HepG2 (cell line): ENCODE measurements around the gene FAM110A. TPM values are rescaled to one million over a fixed set of nuclear protein-coding genes. Genes with fewer than 3 reads are reported as not detected.

Experiments used
- ATAC-seq: fragments of 200-7000 bp; cut with Tn5 transposase; 3 replicates; pipeline ENCODE4 v1.9.1; 2020; ENCODE audit warnings: mild to moderate bottlenecking, moderate library complexity
- BruUV-seq: library from RNA; stranded (reverse); fragments of 400-500 nt; replicated peaks from 2 replicates; lab custom pipeline; 2021; lab: Mats Ljungman, UMichigan
- CTCF ChIA-PET: fragments of 300-600 bp; formaldehyde crosslinking; extraction: SDS; loops from one replicate; lab custom pipeline; 2021; ENCODE audit warnings: low total read pairs, inconsistent platforms, low intra/inter-chr PET ratio; lab: Yijun Ruan, JAX
- POLR2A ChIA-PET: fragments of 350-600 bp; sonication (Branson Sonifier 250); formaldehyde crosslinking; loops from one replicate; lab custom pipeline; 2020; ENCODE audit warnings: antibody characterized with exemption, inconsistent platforms; lab: Yijun Ruan, JAX
- DNase-seq: peaks from one replicate; pipeline ENCODE4 v3.0.0-alpha.2; 2015; ENCODE audit warnings: low spot score
- FAIRE-seq: peaks from 3 replicates; lab custom pipeline; 2011; peaks lifted over from hg19 to GRCh38; lab: Jason Lieb, UNC
- H2AFZ ChIP-seq: one replicate; pipeline ENCODE4 v1.6.1; 2011; ENCODE audit warnings: low read length, inconsistent platforms
- H3K27ac ChIP-seq: fragments of 300-600 bp; 3 replicates; pipeline ENCODE4 v1.8.0; 2011; ENCODE audit warnings: mixed run types, mild to moderate bottlenecking, mixed read lengths, low read length, inconsistent platforms; ENCODE audit not compliant: insufficient read depth; ENCODE audit errors: extremely low read length
- H3K27me3 ChIP-seq, 2 experiments: fragments of 200-600 bp in 1 of 2; 2 replicates in 1 of 2; 3 replicates in 1 of 2; pipeline versions ENCODE4 v1.6.0 to v1.8.0; 2011; ENCODE audit warnings: low read length in 2 of 2, mild to moderate bottlenecking in 2 of 2, moderate library complexity in 2 of 2, inconsistent platforms in 1 of 2; ENCODE audit not compliant: insufficient read depth in 2 of 2, control insufficient read depth in 1 of 2
- H3K36me3 ChIP-seq, 2 experiments: fragments of 200-600 bp in 1 of 2; replicated peaks in 1 of 2; 2 replicates in 1 of 2; 3 replicates in 1 of 2; pipeline versions ENCODE4 v1.5.1 to v1.8.0; 2011; ENCODE audit warnings: low read length in 2 of 2, inconsistent platforms in 1 of 2; ENCODE audit not compliant: insufficient read depth in 2 of 2, control insufficient read depth in 1 of 2
- H3K4me1 ChIP-seq: 2 replicates; pipeline ENCODE4 v1.5.1; 2012; ENCODE audit warnings: low read length, inconsistent platforms; ENCODE audit not compliant: insufficient read depth
- H3K4me2 ChIP-seq: 2 replicates; pipeline ENCODE4 v1.6.0; 2011; ENCODE audit warnings: low read depth, low read length, inconsistent platforms
- H3K4me3 ChIP-seq, 3 experiments: fragments of 200-600 bp in 1 of 3; sonication (generic), shearing (Covaris generic) in 1 of 3; replicated peaks in 1 of 3; 2 replicates each; pipeline ENCODE4 v1.5.1; 2011 to 2016; ENCODE audit warnings: low read length in 3 of 3, inconsistent platforms in 2 of 3, low read depth in 2 of 3, mild to moderate bottlenecking in 2 of 3, control low read depth in 1 of 3, mixed read lengths in 1 of 3; ENCODE audit not compliant: insufficient read depth in 1 of 3
- H3K79me2 ChIP-seq: one replicate; pipeline ENCODE4 v1.6.1; 2011; ENCODE audit warnings: low read length, inconsistent platforms; ENCODE audit not compliant: insufficient read depth
- H3K9ac ChIP-seq: 2 replicates; pipeline ENCODE4 v1.6.0; 2011; ENCODE audit warnings: mild to moderate bottlenecking, low read depth, low read length, inconsistent platforms; ENCODE audit not compliant: insufficient read depth
- H3K9me3 ChIP-seq: 2 replicates; pipeline ENCODE4 v1.5.1; 2012; ENCODE audit warnings: mild to moderate bottlenecking, low read length
- H4K20me1 ChIP-seq: 2 replicates; pipeline ENCODE4 v1.6.0; 2011; ENCODE audit warnings: inconsistent platforms, mild to moderate bottlenecking, low read length, moderate library complexity; ENCODE audit not compliant: insufficient read depth
- CHCHD3 ChIP-seq: sonication (generic); formaldehyde crosslinking; IDR thresholded peaks from 2 replicates; pipeline ENCODE4 v1.8.0; 2022; ENCODE audit warnings: mild to moderate bottlenecking, missing genetic modification reagents, moderate library complexity
- HNF1A ChIP-seq, 2 experiments: sonication (generic) in 1 of 2; formaldehyde crosslinking in 1 of 2; IDR thresholded peaks; 2 replicates each; pipeline versions ENCODE4 v1.4.0 to v1.6.1; 2016 to 2020; ENCODE audit warnings: borderline replicate concordance in 1 of 2, low read depth in 1 of 2, mild to moderate bottlenecking in 1 of 2, missing genetic modification reagents in 1 of 2
- ZFP36L1 ChIP-seq: sonication (generic); formaldehyde crosslinking; IDR thresholded peaks from 2 replicates; pipeline ENCODE4 v1.8.0; 2022; ENCODE audit warnings: mild to moderate bottlenecking, missing genetic modification reagents, moderate library complexity
- ZFYVE20 ChIP-seq: sonication (generic); formaldehyde crosslinking; IDR thresholded peaks from 2 replicates; pipeline ENCODE4 v1.8.0; 2023; ENCODE audit warnings: low read depth, mild to moderate bottlenecking, moderate library complexity, missing genetic modification reagents, borderline replicate concordance
- ZNF274 ChIP-seq: sonication (generic); formaldehyde crosslinking; IDR thresholded peaks from 2 replicates; pipeline ENCODE4 v1.5.1; 2020; ENCODE audit warnings: mild to moderate bottlenecking, missing genetic modification reagents
- ZNF558 ChIP-seq: sonication (generic); formaldehyde crosslinking; IDR thresholded peaks from 2 replicates; pipeline ENCODE4 v1.9.0; 2022; ENCODE audit warnings: mild to moderate bottlenecking, missing genetic modification reagents, borderline replicate concordance
- ZNF646 ChIP-seq: sonication (generic); formaldehyde crosslinking; IDR thresholded peaks from 2 replicates; pipeline ENCODE4 v1.9.0; 2021; ENCODE audit warnings: mild to moderate bottlenecking, missing genetic modification reagents
- ZNF672 ChIP-seq: sonication (generic); formaldehyde crosslinking; IDR thresholded peaks from 2 replicates; pipeline ENCODE4 v1.8.1; 2022; ENCODE audit warnings: missing genetic modification reagents
- ZNF788 ChIP-seq: sonication (generic); formaldehyde crosslinking; IDR thresholded peaks from 2 replicates; pipeline ENCODE4 v1.5.0; 2020; ENCODE audit warnings: mild to moderate bottlenecking, missing genetic modification reagents, borderline replicate concordance
- ZNF839 ChIP-seq: sonication (generic); formaldehyde crosslinking; IDR thresholded peaks from 2 replicates; pipeline ENCODE4 v1.4.0; 2020; ENCODE audit warnings: missing genetic modification reagents, mild to moderate bottlenecking, borderline replicate concordance
- WGBS: methylation state at CpG from one replicate; pipeline ENCODE4 v1.1.6; 2017; ENCODE audit warnings: low lambda C conversion rate; 5-methylcytosine and 5-hydroxymethylcytosine counted together
- in situ Hi-C: cut with HindIII; loops from 2 replicates; pipeline ENCODE4 v1.10.0; 2017; ENCODE audit warnings: low pct_unique_long_range_greater_than_20kb; ENCODE audit not compliant: extremely low pct_ligation_motif_present
- intact Hi-C: fragments of 100-400 bp; cut with micrococcal nuclease; formaldehyde crosslinking; loops from one replicate; pipeline ENCODE4 v1.10.0; 2022; ENCODE audit not compliant: unreplicated experiment
- polyA plus RNA-seq, 8 experiments: library from polyadenylated mRNA; depleted of rRNA in 3 of 8; stranded (reverse) in 7 of 8; unstranded in 1 of 8; fragments of >200 nt; fragmentation: Illumina TruSeq in 4 of 8; extraction: Trizol in 4 of 8; gene quantifications; 2 replicates each; pipeline versions ENCODE4 v1.2.1 to v1.2.3, GENCODE V29; 2011 to 2016; ENCODE audit warnings: low read depth in 4 of 8, missing spikeins in 1 of 8, mixed read lengths in 1 of 8; ENCODE audit not compliant: insufficient read depth in 1 of 8
- total RNA-seq, 5 experiments: library from RNA; depleted of rRNA; stranded (reverse); fragments of >200 nt; fragmentation: Illumina TruSeq; extraction: Trizol; gene quantifications; 2 replicates each; pipeline ENCODE4 v1.2.3, GENCODE V29; 2016; ENCODE audit warnings: low read depth in 1 of 5

The FAM110A gene
- total and polyA plus RNA-seq, 2 of the 13 experiments (the other 11 are each of a cell fraction or from before 2014, with no cell fraction given): 1.9 TPM

GRCh38 chr20:834151-834746, 734 bp downstream of the FAM110A start:
- Histone ChIP-seq H3K79me2 (no peaks in the 10 kb centered on the region), H3K4me1 (peaks cover 15% of the 10 kb centered on the region), H3K9me3 (no peaks in the 10 kb centered on the region), H4K20me1 (no peaks in the 10 kb centered on the region), H3K9ac (peak overlapping the region; percentile 68; the same call in 1 of the 2 replicates), H3K27ac (no peak overlapping the region), H3K36me3 (no peaks in the 10 kb centered on the region), H3K4me2 (peak overlapping the region; percentile 91), H2AFZ (no peak overlapping the region), H3K27me3 (peaks cover 0 to 7% of the 10 kb centered on the region in 2 experiments; a peak in 3 of 5 replicates), H3K4me3 (peak overlapping the region; percentile 66 to 81 (median 73))
- FAIRE-seq (no peak), ATAC-seq (peak; percentile 63), DNase-seq (no peak)
- WGBS: 11% methylated on average over 18 of the region's 18 CpGs
- in situ Hi-C loops: no loop called here
- BruUV-seq: no TSS peak
- ChIA-PET CTCF (no interaction called here), POLR2A (interaction anchor here (0.6 kb wide), 1 partner anchor 23 kb away, joined by 3 read pairs; no protein-coding TSS in a partner anchor)
- intact Hi-C loops: loop anchor here (5.0 kb wide), 1 partner anchor 1128 kb away; no protein-coding TSS in a partner anchor
- TF ChIP-seq ZNF672 (CRISPR knock-in tag) (no peak), ZNF646 (CRISPR knock-in tag) (0 out of 2 replicates have a peak, but pooled peaks have one; percentile 6), ZNF274 (CRISPR knock-in tag) (0 out of 2 replicates have a peak, but pooled peaks have one; percentile 7), CHCHD3 (CRISPR knock-in tag) (0 out of 2 replicates have a peak, but pooled peaks have one; percentile 42), ZNF839 (CRISPR knock-in tag) (no peak), ZFP36L1 (0 out of 2 replicates have a peak, but pooled peaks have one; percentile 4), ZNF558 (0 out of 2 replicates have a peak, but pooled peaks have one; percentile 8), HNF1A (IDR thresholded peaks at IDR 0.05; ENCODE audit: low read depth) (no peak), HNF1A (CRISPR knock-in tag; IDR thresholded peaks at IDR 0.05; ENCODE audit: borderline replicate concordance) (no peak), ZFYVE20 (0 out of 2 replicates have a peak, but pooled peaks have one; percentile 56), ZNF788 (CRISPR knock-in tag) (0 out of 2 replicates have a peak, but pooled peaks have one; percentile 17)
